ENCODE results near the gene HTT-AS.
A peak's percentile ranks its signal among the peaks of the same experiment; 100 is the strongest.
"Not testable (repeated sequence)": the region's sequence is repeated elsewhere in the genome, so short reads cannot be mapped to it uniquely, and the experiment has no call there.

Gene HTT-AS

DNA sequence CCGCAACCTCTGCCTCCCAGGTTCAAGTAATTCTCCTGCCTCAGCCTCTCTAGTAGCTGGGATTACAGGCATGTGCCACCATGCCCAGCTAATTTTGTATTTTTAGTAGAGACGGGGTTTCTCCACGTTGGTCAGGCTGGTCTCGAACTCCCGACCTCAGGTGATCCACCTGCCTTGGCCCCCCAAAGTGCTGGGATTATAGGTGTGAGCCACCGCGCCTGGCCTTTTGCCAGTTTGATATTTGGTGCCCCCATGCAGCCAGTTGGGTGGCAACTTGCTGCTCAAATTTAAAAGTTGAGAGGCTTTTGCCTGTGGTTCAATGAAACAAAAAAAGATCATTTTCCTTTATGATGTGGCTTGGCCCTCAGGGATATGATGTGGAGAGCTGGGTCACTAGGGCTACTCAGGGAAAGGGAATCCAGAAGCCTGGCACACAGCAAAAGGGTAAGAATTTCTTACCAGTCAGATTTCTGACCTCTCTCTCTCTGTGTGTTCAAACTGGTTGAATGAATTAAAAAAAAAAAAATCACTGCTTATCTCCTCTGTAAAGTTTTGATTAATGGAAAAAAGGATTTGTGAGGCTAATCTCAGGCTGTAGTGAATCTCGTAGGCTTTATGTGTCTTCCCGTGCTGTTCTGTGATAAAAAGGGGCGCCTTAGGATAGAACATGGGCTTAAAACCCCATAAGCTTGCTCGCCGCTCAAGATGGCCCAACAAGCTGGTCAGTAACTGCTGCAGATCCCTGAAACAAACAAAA, 23.0 kb downstream of the HTT-AS start:
- not testable (repeated sequence) for DNase-seq (ENCODE audit: low spot score)

DNA sequence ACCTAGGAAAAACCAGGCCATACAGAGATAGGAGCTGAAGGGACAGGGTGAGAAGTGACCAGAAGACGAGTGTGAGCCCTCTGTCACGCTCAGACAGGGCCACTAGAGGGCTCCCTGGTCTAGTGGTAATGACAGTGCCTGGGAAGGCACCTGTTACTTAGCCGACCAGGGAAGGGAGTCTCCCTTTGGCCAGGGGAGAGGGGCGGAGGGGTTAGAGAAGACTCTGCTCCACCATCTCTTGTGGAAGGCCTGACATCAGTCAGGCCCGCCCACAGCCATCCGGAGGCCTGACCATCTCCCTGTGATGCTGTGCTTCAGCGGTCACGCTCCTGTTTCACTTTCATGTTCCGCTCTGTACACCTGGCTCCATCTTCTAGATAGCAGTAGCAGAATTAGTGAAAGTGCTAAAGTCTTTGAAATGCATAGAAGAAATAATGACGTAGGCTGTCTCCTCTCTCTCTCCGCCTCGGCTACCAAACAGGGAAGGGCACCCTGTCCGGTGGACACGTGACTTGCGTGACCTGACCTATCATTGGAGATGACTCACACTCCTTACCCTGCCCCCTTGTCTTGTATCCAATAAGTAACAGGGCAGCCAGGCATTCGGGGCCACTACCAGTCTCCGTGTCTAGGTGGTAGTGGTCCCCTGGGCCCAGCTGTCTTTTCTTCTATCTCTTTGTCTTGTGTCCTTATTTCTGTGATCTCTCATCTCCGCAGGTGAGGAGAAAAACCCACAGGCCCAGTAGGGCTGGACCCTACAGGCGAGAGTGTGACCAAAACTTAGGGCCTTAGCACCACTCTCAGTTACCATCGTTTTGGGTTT, 26.7 kb downstream of the HTT-AS start:
- peak; percentile 45 for DNase-seq (ENCODE audit: low spot score)

DNA sequence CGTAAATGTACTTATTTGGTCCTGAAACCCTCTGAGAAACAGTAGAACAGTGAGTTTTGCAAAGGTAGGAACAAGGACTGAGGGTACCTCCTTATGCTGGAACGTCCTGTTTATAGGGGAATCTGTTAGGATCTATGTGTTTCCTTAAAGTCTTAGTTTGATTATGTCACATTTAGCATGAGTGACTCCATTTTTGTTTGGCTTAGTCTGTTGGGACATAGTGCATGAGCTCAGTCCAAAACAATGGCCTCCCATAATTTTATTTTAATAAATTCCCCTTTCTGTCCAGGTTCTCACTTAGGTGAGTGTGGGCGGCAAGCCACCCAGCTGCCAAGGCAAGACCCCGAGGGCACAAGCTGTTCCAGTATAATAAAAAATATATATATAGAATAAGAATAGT, 27.7 kb downstream of the HTT-AS start:
- DNase-seq (ENCODE audit: low spot score) = no peak

DNA sequence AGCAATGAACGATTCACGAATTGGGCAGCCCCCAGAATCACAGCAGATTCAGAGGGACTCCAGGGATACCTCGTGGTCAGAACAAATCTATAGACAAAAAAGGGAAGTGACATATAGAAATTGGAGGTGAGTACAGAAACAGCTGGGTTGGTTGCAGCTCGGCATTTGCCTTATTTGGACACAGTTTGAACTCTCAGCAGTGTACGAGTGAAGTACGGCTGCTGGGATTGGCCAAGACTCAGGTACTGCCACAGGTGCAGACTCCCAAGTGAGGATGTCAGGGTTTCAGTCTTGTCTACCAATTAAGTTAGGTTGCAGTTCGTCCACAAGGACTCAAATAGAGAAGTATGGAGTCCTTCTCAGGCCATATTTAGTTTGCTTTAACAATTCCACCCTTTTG, 28.2 kb downstream of the HTT-AS start:
- DNase-seq (ENCODE audit: low spot score) = no peak

DNA sequence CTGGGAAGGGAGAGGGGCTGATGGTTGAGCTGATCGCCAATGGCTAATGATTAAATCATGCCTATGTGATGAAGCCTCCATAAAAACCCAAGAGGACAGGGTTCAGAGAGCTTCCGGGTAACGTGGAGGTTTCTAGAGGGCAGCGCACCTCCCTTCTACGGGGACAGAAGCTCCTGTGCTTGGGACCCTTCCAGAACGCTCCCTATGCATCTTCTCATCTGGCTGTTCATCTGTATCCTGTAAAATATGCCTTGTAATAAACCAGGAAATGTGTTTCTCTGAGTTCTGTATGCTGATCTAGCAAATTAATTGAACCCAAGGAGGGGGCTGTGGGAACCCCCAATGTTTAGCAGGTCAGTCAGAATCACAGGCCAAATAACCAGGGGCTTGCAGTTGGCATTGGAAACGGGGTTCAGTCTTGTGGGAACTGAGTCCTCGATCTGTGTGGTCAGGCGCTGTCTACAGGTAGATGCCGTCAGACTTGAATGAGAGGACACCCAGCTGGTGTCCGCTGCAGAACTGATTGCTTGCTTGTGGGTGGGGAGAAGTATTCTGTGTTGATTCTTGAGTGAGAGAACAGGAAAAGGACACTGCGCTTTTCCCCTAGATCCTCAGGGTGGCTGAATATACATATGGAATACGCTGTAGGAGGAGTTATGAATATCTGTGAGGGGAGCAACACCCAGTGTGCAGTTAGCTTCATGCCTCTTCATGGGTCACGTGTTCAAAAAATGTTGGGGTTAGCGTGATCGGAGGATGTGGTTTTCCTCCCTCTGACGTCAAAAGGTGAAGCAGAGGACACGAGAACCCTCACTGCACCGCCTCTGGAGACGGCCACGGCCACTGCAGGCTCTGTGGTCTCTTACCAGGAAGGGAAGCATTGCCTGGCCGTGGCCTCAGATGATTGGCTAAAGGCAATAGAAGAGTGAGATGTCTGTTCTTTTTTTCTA, 29.2 kb downstream of the HTT-AS start:
- no peak for DNase-seq (ENCODE audit: low spot score)

DNA sequence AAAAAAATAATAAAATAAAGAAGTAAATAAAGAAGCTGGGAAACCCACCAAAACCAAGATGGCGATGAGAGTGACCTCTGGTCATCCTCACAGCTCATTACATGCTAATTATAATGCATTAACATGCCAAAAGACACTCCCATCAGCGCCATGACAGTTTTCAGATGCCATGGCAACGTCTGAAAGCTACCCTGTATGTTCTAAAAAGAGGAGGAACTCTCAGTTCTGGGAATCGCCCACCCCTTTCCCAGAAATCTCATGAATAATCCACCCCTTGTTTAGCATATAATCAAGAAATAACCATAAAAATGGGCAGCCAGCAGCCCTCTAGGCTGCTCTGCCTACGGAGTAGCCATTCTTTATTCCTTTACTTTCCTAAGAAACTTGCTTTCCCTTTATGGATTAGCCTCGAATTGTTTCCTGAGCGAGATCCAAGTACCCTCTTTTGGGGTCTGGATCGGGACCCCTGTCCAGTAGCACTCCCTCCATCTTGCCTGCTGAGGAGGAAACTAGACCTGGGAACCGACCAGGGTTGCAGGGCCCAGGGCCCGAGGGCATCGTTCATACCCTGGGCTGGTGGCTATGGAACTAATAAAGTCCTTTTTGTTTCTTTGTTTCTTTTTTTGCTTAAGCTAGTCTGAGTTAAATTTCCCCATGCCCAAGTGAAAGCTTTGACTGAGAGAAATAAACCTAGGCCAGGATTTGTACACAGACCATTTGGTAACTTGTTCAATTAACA, 30.9 kb downstream of the HTT-AS start:
- DNase-seq (ENCODE audit: low spot score) = no peak

DNA sequence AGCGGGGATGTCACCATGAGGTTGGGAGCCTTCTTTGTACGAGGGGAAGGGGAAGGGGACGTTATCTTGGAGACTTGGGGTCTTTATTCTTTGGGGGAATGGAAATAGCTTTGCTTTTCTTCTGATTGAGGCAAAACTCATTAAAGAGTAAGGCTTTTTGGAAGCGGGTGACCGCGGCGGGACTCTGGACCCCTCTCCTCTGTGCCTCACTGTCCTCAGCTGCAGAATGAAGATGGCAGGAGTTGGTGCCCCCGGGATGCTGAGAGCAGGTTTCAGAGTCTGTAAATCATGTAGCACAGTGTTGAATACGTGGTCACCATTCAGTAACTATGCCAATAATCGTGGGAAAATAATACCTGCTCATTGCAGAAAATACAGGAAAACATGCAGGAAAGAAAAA, 32.1 kb downstream of the HTT-AS start:
- no peak for DNase-seq (ENCODE audit: low spot score)

DNA sequence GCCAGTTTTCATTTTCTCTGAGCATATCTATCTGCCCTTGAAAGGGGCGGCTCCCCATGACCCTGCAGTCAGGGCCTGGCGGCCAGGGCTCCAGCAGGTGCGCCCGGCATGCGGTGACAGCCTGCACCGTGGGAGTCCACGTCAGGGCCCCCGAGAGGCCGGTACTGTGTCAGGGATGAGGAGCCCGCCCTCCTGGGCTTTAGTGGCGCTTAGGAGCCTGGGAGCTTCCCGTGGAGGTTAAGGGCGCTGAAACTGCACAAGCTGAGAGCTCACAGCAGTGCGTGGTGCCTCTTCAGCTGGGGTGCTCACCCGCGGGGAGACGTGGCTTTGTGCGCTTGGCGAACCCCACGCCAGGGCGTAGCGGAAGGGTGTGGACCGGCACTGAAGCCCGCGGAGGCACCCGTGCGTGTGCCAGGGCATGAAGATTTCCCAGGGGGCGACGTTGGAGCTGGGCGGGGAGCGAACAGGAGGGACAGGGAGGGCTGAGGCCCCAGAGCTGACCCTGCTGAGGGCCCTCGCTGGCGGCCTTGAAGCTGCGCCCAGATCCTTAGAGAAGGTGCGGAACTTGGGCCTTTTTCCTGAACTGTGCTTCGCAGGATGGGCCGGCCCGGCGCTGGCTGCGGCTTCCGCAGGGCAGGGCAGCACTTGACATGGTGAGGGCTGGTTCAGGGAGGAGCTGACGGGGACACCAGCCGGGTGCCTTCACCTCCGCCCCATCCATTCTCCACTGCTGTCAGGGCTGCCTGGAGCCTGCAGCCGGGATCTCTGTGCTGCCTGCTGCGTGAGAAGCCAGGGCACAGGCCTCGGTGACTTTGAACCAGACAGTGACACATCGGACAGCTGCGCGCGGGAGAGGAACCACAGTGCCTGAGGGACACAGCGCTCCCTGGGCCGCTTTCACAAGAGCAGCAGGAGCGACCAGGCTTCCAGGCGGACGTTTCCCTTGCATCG, 32.9 kb downstream of the HTT-AS start:
- DNase-seq (ENCODE audit: low spot score) = peak; percentile 73

DNA sequence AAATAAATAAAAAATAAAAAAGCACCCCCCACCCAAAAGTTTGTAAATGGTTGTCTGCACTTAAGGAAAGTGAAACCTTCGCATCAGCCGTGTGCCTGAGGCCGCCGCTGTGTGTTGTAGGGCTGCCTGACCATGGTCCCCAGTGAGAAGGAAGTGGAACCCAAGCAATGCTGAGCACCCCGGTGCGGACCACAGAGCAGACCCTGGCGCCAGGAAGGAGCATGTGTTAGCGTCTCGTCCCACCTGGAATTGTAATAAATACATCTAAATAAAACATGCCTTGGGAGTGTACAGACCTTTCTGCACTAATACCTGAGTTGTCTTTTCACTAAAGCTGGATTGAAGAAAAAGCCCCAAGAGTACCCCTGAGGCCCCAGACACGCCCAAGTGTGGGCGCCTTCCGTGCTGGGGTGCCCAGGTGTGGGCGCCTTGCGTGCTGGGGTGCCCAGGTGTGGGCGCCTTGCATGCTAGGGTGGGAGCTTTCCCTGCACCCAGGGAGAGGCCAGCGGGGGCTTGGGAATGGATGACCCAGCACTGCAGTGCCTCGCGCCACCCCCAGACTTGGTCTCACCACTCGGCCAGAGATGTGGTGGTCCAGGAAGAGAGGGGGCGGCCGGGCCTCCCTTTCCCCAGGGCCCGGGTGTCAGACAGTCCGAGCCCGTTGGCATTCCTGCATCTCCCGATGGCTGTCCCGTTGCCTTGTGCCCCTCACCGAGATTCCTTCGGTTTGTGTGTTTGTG, 33.7 kb downstream of the HTT-AS start:
- no peak for DNase-seq (ENCODE audit: low spot score)

GRCh38 chr4:3039706-3040366, 34.5 kb downstream of the HTT-AS start:
- DNase-seq (ENCODE audit: low spot score) = no peak

DNA sequence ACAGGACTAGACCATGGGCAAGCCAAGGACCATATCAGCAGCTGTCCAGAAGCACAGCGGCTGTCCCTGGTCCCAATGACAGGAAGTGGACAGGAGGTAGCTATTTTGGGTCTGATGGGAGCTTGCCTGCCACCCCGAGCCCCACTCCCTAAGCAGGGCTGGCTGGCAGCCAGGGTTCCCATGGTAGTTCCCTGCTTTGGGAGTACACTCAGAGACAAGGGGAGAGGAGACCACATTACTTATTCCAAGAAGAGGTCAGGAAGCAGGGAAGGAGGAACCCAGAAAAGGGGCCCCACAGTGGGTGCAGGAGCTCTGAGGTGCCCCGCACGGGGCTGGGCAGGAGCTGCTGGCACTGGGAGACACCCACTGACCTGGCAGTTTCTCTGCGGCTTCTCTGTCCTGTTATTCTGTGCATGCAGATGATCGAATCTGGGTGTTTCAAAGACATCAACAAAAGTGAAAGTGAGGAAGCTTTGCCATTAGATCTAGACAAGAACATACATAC, 36.3 kb downstream of the HTT-AS start:
- DNase-seq (ENCODE audit: low spot score) = no peak

DNA sequence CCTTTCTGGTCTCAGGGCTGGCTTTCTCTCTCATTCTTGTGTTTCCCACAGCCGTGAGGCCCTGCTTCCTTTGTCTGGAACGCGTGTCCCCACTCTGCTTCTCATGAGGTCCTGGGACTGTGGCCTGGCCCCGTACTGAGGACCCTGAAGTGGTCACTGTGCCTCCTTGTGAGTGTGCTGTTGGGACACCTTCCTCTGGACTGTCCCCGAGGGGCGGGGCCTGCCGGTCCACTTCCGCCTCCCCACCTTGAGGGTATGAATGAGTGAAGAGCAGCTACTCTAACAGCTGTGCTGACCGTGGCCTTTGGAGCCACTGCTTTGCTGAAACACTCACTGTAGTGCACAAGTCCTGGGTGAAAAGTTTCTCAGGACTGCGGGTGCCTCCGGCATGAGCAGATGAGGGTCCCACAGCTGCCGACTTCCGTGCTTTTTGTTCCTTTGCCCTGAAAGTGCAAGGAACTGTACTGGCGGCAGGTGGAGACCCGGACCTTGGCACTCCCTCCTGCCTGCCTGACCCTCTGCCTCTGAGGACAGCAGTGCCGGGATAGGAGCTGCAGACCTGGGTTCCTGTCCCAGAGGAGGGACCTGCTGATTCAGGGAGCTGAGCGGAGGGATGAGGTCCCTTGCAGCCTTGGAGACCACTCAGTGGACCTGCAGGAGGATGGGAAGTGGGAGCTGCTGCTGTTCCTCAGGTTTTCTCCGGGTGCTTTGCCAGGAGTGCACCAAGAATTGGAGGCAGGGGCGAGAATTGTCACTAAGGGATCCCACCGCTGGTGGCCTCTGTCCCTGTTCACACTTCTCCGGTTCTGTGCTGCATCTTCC, 38.0 kb downstream of the HTT-AS start:
- DNase-seq (ENCODE audit: low spot score) = no peak

DNA sequence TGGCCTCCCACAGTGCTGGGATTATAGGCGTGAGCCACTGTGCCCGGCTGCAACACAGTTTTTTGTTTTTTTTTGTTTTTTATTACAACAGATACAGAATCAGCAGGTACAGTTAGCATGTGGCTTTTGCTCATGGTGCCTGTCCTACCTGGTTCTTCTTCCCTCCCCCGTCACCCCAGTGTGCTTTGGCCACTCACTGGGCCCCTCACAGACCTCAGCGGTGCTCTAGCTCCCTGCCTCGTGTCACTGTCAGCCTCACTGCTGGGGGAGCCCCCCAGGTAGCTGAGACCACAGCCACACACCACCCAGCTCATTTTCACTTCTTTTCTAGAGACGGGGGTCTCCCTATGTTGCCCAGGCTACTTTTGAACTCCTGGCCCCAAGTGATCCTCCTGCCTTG, 38.7 kb downstream of the HTT-AS start:
- no peak for DNase-seq (ENCODE audit: low spot score)

- DNase-seq (ENCODE audit: low spot score) = no peak
Measured at GRCh38 chr4:3035249-3035648, 39.1 kb downstream of the HTT-AS start.

GRCh38 chr4:3034231-3034630, 40.1 kb downstream of the HTT-AS start:
- DNase-seq (ENCODE audit: low spot score) = no peak

GRCh38 chr4:3031357-3032082, 42.8 kb downstream of the HTT-AS start:
- DNase-seq (ENCODE audit: low spot score) = no peak

- DNase-seq (ENCODE audit: low spot score) = no peak
Measured at GRCh38 chr4:3030566-3031356, 43.6 kb downstream of the HTT-AS start.

All from GM03348 (cell line).